HCT116 (cell line): Measurements from ENCODE around the gene GABBR2. TPM values are rescaled to one million over a fixed set of nuclear protein-coding genes. Genes with fewer than 3 reads are reported as not detected.

ENCODE experiments used
- ATAC-seq: fragments of 200-7000 bp; cut with Tn5 transposase; 2 replicates; pipeline ENCODE4 v1.9.1; 2020; ENCODE audit warnings: mild to moderate bottlenecking, moderate library complexity
- BruUV-seq: library from RNA; stranded (reverse); fragments of 400-500 nt; replicated peaks from 2 replicates; lab custom pipeline; 2021; lab: Mats Ljungman, UMichigan
- CTCF ChIA-PET: fragments of 300-600 bp; sonication (Branson Sonifier 250); formaldehyde crosslinking; loops from one replicate; lab custom pipeline; 2021; ENCODE audit warnings: antibody characterized with exemption; lab: Charles Lee
- POLR2A ChIA-PET: fragments of 300-600, 350-600 bp; sonication (Branson Sonifier 250); formaldehyde crosslinking; loops from one replicate; lab custom pipeline; 2021; ENCODE audit warnings: antibody characterized with exemption; lab: Charles Lee
- RAD21 ChIA-PET, 2 experiments: fragments of 300-600 bp; sonication (Branson Sonifier 250); formaldehyde crosslinking; loops; one replicate each; lab custom pipeline; 2023; ENCODE audit warnings: low total read pairs in 2 of 2; ENCODE audit not compliant: uncharacterized antibody in 2 of 2, unreplicated experiment in 2 of 2, low non-redundant PET in 1 of 2; lab: Charles Lee
- DNase-seq: peaks from one replicate; pipeline ENCODE4 v3.0.0-alpha.2; 2010; ENCODE audit warnings: low read depth, low spot score
- H2AFZ ChIP-seq: fragments of 200-600 bp; shearing (Covaris generic), sonication (generic); 2 replicates; pipeline ENCODE4 v1.6.1; 2017; ENCODE audit warnings: low read depth, mixed run types, mixed read lengths, antibody characterized with exemption, low read length; ENCODE audit not compliant: poor library complexity, severe bottlenecking
- H3K27ac ChIP-seq: 2 replicates; pipeline ENCODE4 v1.5.1; 2012; ENCODE audit warnings: low read depth, low read length
- H3K27me3 ChIP-seq: fragments of 200-600 bp; sonication (generic); 2 replicates; pipeline ENCODE4 v1.6.1; 2016; ENCODE audit warnings: mixed run types, low read length, mixed read lengths; ENCODE audit not compliant: insufficient read depth
- H3K36me3 ChIP-seq, 2 experiments: fragments of 200-500 bp in 1 of 2; fragments of 200-600 bp in 1 of 2; sonication (Bioruptor generic) in 1 of 2; sonication (generic) in 1 of 2; 2 replicates each; pipeline versions ENCODE4 v1.5.1 to v1.6.1; 2014 to 2016; ENCODE audit warnings: low read length in 2 of 2, inconsistent platforms in 1 of 2, mixed read lengths in 1 of 2, mixed run types in 1 of 2; ENCODE audit not compliant: insufficient read depth in 2 of 2, control insufficient read depth in 1 of 2
- H3K4me1 ChIP-seq, 2 experiments: fragments of 200-600 bp in 1 of 2; sonication (generic) in 1 of 2; 2 replicates each; pipeline versions ENCODE4 v1.5.1 to v1.6.1; 2012 to 2017; ENCODE audit warnings: low read length in 2 of 2, inconsistent platforms in 1 of 2, mild to moderate bottlenecking in 1 of 2, mixed read lengths in 1 of 2, mixed run types in 1 of 2, moderate library complexity in 1 of 2; ENCODE audit not compliant: insufficient read depth in 2 of 2, control insufficient read depth in 1 of 2
- H3K4me2 ChIP-seq: fragments of 200-600 bp; sonication (generic); 2 replicates; pipeline ENCODE4 v1.6.1; 2017; ENCODE audit warnings: mixed run types, low read length, mixed read lengths
- H3K4me3 ChIP-seq, 2 experiments: fragments of 200-600 bp in 1 of 2; sonication (generic) in 1 of 2; replicated peaks in 1 of 2; 2 replicates each; pipeline ENCODE4 v1.5.1; 2011 to 2016; ENCODE audit warnings: low read length in 2 of 2, control low read depth in 1 of 2, low read depth in 1 of 2, mild to moderate bottlenecking in 1 of 2, mixed read lengths in 1 of 2, mixed run types in 1 of 2
- H3K79me2 ChIP-seq: fragments of 200-600 bp; sonication (generic); 2 replicates; pipeline ENCODE4 v1.6.1; 2017; ENCODE audit warnings: mild to moderate bottlenecking, mixed run types, low read length, moderate library complexity, mixed read lengths; ENCODE audit not compliant: insufficient read depth
- H3K9ac ChIP-seq: fragments of 200-600 bp; sonication (generic); 2 replicates; pipeline ENCODE4 v1.6.1; 2016; ENCODE audit warnings: low read length, mixed read lengths
- H3K9me2 ChIP-seq: fragments of 200-600 bp; sonication (generic), shearing (Covaris generic); 2 replicates; pipeline ENCODE4 v1.6.1; 2017; ENCODE audit warnings: mixed run types, mild to moderate bottlenecking, moderate library complexity; ENCODE audit not compliant: insufficient read depth
- H3K9me3 ChIP-seq, 2 experiments: fragments of 200-500 bp in 1 of 2; fragments of 200-600 bp in 1 of 2; sonication (Bioruptor generic) in 1 of 2; sonication (generic) in 1 of 2; 2 replicates each; pipeline ENCODE4 v1.6.1; 2014 to 2017; ENCODE audit warnings: low read length in 2 of 2, mixed read lengths in 2 of 2, inconsistent platforms in 1 of 2, low read depth in 1 of 2, mild to moderate bottlenecking in 1 of 2, mixed run types in 1 of 2, moderate library complexity in 1 of 2; ENCODE audit not compliant: control insufficient read depth in 1 of 2, insufficient read depth in 1 of 2
- H4K20me1 ChIP-seq: fragments of 200-600 bp; sonication (generic), shearing (Covaris generic); 2 replicates; pipeline ENCODE4 v1.6.1; 2017; ENCODE audit warnings: mixed run types, mild to moderate bottlenecking, moderate library complexity; ENCODE audit not compliant: insufficient read depth
- ATF3 ChIP-seq: IDR thresholded peaks from 2 replicates; pipeline ENCODE4 v1.6.1; 2012
- CBX3 ChIP-seq: IDR thresholded peaks from 2 replicates; pipeline ENCODE4 v1.6.1; 2012; ENCODE audit warnings: low read depth
- CTCF ChIP-seq, 3 experiments: fragments of 200-600 bp in 1 of 3; sonication (generic) in 1 of 3; IDR thresholded peaks in 2 of 3; conservative IDR thresholded peaks in 1 of 3; 2 replicates each; pipeline ENCODE4 v1.5.1; 2012 to 2017; ENCODE audit warnings: low read depth in 2 of 3, low read length in 2 of 3, antibody characterized with exemption in 1 of 3, borderline replicate concordance in 1 of 3, control low read depth in 1 of 3, mild to moderate bottlenecking in 1 of 3, mixed read lengths in 1 of 3, mixed run types in 1 of 3, moderate library complexity in 1 of 3; ENCODE audit not compliant: insufficient read depth in 1 of 3
- EGR1 ChIP-seq: IDR thresholded peaks from 2 replicates; pipeline ENCODE4 v1.6.1; 2012; ENCODE audit warnings: low read depth
- ELF1 ChIP-seq: IDR thresholded peaks from 2 replicates; pipeline ENCODE4 v1.6.1; 2012; ENCODE audit warnings: low read depth, borderline replicate concordance
- EZH2 ChIP-seq: fragments of 200-600 bp; sonication (generic); IDR thresholded peaks from 2 replicates; pipeline ENCODE4 v1.6.1; 2017; ENCODE audit warnings: antibody characterized with exemption, mixed run types
- MAX ChIP-seq: IDR thresholded peaks from 2 replicates; pipeline ENCODE4 v1.6.1; 2012
- POLR2AphosphoS5 ChIP-seq: IDR thresholded peaks from 2 replicates; pipeline ENCODE4 v1.6.1; 2011; ENCODE audit warnings: mild to moderate bottlenecking, low read depth, low read length, moderate library complexity
- RAD21 ChIP-seq: IDR thresholded peaks from 2 replicates; pipeline ENCODE4 v1.6.1; 2012; ENCODE audit warnings: low read depth, mild to moderate bottlenecking
- REST ChIP-seq: IDR thresholded peaks from 2 replicates; pipeline ENCODE4 v1.6.1; 2012; ENCODE audit warnings: low read depth
- SP1 ChIP-seq: IDR thresholded peaks from 2 replicates; pipeline ENCODE4 v1.6.1; 2012; ENCODE audit warnings: low read depth
- SRF ChIP-seq: IDR thresholded peaks from 2 replicates; pipeline ENCODE4 v1.6.1; 2012; ENCODE audit warnings: low read depth
- ZFX ChIP-seq: fragments of 450-650 bp; IDR thresholded peaks from 2 replicates; pipeline ENCODE4 v1.6.1; 2017
- intact Hi-C: fragments of 100-400 bp; cut with micrococcal nuclease; formaldehyde crosslinking; loops from 2 replicates; pipeline ENCODE4 v1.10.0; 2022
- total RNA-seq: library from RNA; stranded (reverse); gene quantifications from one replicate; pipeline ENCODE4 v1.2.1, GENCODE V29; 2021; ENCODE audit not compliant: unreplicated experiment

The GABBR2 gene
- total RNA-seq, 1 experiment from 2014 or later: 0.15 TPM

DNA sequence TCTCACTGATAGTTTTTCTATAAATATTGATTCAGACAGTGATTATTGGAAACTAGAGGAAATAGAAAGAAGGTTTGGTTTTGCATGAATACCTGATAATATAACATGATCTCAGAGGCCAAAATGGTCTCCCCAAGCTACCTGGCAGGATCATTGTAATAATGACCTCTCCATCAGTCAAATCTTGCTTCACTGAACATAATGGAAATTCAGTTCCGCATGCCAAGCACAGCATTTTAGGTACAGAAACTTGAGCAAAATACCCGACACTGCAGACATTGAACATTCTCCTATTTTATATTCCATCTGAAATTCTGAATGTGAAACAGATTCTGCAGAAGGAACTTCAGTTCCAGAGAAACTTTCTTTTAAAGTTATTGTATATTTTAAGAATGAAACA, 444.2 kb downstream of the GABBR2 start (continued):
- TF ChIP-seq REST (no peak), EGR1 (no peak), CBX3 (no peak), POLR2AphosphoS5 (no peak)
- TF ChIP-seq, all 23 proteins: peak for 0

DNA sequence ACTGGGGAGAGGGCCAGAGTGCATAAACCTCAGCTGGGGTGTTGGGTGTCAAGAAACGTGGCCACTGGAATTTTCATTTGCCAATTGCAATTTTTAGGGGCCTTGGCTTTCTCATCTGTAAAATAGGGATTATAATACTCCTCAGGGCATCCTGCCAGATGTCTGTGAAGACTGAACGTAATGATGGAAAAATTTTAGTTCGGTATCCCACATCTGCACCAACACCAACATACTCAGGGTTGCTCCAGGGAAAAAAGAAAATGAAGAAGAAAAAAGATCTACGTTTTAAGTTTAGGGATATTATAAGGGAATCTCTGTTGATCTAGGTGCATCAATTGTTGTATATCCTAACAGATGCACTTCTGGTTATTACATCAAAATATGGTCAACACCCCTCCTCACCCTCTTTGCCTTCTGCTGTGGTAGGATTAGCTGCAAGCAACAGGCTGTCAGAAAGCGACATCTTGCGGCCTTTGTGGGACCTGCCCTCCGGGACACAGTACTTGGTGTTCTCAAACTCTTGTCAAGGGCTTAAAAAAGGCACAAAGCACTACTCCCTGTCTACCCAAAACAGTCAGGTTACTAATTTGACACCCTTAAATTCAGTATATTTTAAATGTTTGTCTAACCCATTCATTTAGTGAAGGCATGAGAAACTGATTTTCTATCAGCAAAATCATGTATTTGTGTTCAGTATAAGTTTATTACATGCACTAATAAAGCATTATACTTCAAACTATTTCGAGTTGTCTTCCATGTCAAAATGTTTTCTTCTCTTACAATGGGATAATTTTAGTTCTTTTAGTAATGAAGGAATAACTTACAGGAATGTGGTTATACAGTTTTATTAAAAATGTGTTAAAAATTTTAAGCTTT, 445.0 kb downstream of the GABBR2 start:
- H3K27ac ChIP-seq: no peak overlapping the region
- no peaks in the 10 kb centered on the region for H3K9me2 ChIP-seq
- H3K4me1 ChIP-seq: no peaks in the 10 kb centered on the region
- no peak overlapping the region for H3K4me3 ChIP-seq
- no peaks in the 10 kb centered on the region for H3K79me2 ChIP-seq
- ChIA-PET POLR2A (no interaction called here), RAD21 (interaction anchor here (0.5 to 1.4 kb wide), 4 partner anchors 52 to 420 kb away, joined by 3 read pairs; no protein-coding TSS in a partner anchor), CTCF (interaction anchor here (0.9 to 2.4 kb wide), 8 partner anchors 8 to 340 kb away, joined by 3 to 12 read pairs (median 3); partner anchors contain the start of genes NANS and TBC1D2)
- no TSS peak for BruUV-seq
- ATAC-seq: peak; percentile 100
- intact Hi-C loops: loop anchor here (1.0 kb wide), 3 partner anchors 58 to 340 kb away; no protein-coding TSS in a partner anchor
- H3K9ac ChIP-seq: no peak overlapping the region
- no peaks in the 10 kb centered on the region for H3K27me3 ChIP-seq
- no peak overlapping the region for H3K4me2 ChIP-seq
- H4K20me1 ChIP-seq: no peaks in the 10 kb centered on the region
- no peaks in the 10 kb centered on the region for H3K36me3 ChIP-seq
- H3K9me3 ChIP-seq: no peaks in the 10 kb centered on the region
- H2AFZ ChIP-seq: peak overlapping the region; percentile 69
- peak; percentile 69 for DNase-seq
- TF ChIP-seq RAD21 (peak; percentile 98), CTCF (IDR thresholded peaks at IDR 0.05 in 2 of 3, conservative IDR thresholded peaks at IDR 0.05 in 1 of 3; ENCODE audit: borderline replicate concordance in 1 of 3, insufficient read depth in 1 of 3, low read depth in 2 of 3, low read length in 2 of 3) (peak; percentile 92 to 96 (median 96)), SRF (no peak), ZFX (no peak), REST (no peak), ELF1 (no peak), SP1 (no peak), POLR2AphosphoS5 (no peak), ATF3 (no peak), MAX (no peak), EZH2 (no peak)
